Activated naive CD4-positive, alpha-beta T cell treated with anti-CD3 and anti-CD28 coated beads, Interleukin-2, amount 50 U/mL, for 72 hours (primary cell): ENCODE measurements around the gene CTNNA3. TPM values are rescaled to one million over a fixed set of nuclear protein-coding genes. Genes with fewer than 3 reads are reported as not detected.

Experiments
- ATAC-seq, 2 donors: fragments of 150-1000 bp; cut with Tn5 transposase; 2 replicates each; pipeline ENCODE4 v1.10.0; 2021; ENCODE audit warnings: mild to moderate bottlenecking in 2 of 2, moderate library complexity in 2 of 2
- DNase-seq, 2 donors: peaks; one replicate each; pipeline ENCODE4 v3.0.0; 2021 to 2022; ENCODE audit warnings: low spot score in 2 of 2
- H3K27ac Mint-ChIP-seq, 2 donors: one replicate each; pipeline ENCODE4 v1.8.0; 2022; ENCODE audit warnings: mild to moderate bottlenecking in 2 of 2, mixed read lengths in 2 of 2
- H3K36me3 Mint-ChIP-seq, 2 donors: one replicate each; pipeline ENCODE4 v1.8.0; 2022; ENCODE audit warnings: mixed read lengths in 2 of 2
- H3K9me3 Mint-ChIP-seq, 2 donors: one replicate each; pipeline ENCODE4 v1.8.0; 2022; ENCODE audit warnings: mixed read lengths in 2 of 2
- total RNA-seq, 2 donors: library from RNA; stranded (reverse); gene quantifications; one replicate each; pipeline ENCODE4 v1.2.3, GENCODE V29; 2022

The CTNNA3 gene
- total RNA-seq, 2 donors from 2014 or later: 0.30 to 0.39 TPM

GRCh38 chr10:66713387-66713786 is 982.6 kb downstream of the CTNNA3 start:
- H3K9me3 Mint-ChIP-seq: peaks cover 0 to 5% of the 10 kb centered on the region in 2 donors
- no peak overlapping the region for H3K27ac Mint-ChIP-seq
- no peaks in the 10 kb centered on the region for H3K36me3 Mint-ChIP-seq
- no peak for DNase-seq
- no peak for ATAC-seq

GRCh38 chr10:66698069-66698468 is 997.9 kb downstream of the CTNNA3 start:
- Mint-ChIP-seq H3K9me3 (peaks cover 0 to under 1% of the 10 kb centered on the region in 2 donors), H3K36me3 (no peaks in the 10 kb centered on the region), H3K27ac (no peak overlapping the region)
- no peak for DNase-seq
- ATAC-seq: no peak

- Mint-ChIP-seq H3K27ac (no peak overlapping the region), H3K36me3 (peaks cover 6 to 7% of the 10 kb centered on the region in 2 donors), H3K9me3 (peaks cover 3 to 4% of the 10 kb centered on the region in 2 donors)
- DNase-seq: no peak
- ATAC-seq: no peak
Observed at GRCh38 chr10:66695046-66695445, 1000.9 kb downstream of the CTNNA3 start.

- no peaks in the 10 kb centered on the region for H3K36me3 Mint-ChIP-seq
- peaks cover 1 to 2% of the 10 kb centered on the region in 2 donors for H3K9me3 Mint-ChIP-seq
- no peak for DNase-seq
- ATAC-seq: no peak
- H3K27ac Mint-ChIP-seq: no peak overlapping the region
Observed at GRCh38 chr10:66684581-66684980, 1011.4 kb downstream of the CTNNA3 start.

- ATAC-seq: no peak
Observed at GRCh38 chr10:66680886-66681285, 1015.1 kb downstream of the CTNNA3 start.

GRCh38 chr10:66678521-66678920 is 1017.5 kb downstream of the CTNNA3 start:
- H3K27ac Mint-ChIP-seq: no peak overlapping the region
- peaks cover 0 to 9% of the 10 kb centered on the region in 2 donors for H3K9me3 Mint-ChIP-seq
- DNase-seq: no peak
- no peak for ATAC-seq
- no peaks in the 10 kb centered on the region for H3K36me3 Mint-ChIP-seq

More at GRCh38 chr10:66680886-66681285, 1015.1 kb downstream of the CTNNA3 start:
- peaks cover 0 to 5% of the 10 kb centered on the region in 2 donors for H3K9me3 Mint-ChIP-seq
- no peaks in the 10 kb centered on the region for H3K36me3 Mint-ChIP-seq
- H3K27ac Mint-ChIP-seq: no peak overlapping the region
- DNase-seq: no peak

- Mint-ChIP-seq H3K27ac (no peak overlapping the region), H3K9me3 (peaks cover 4 to 6% of the 10 kb centered on the region in 2 donors), H3K36me3 (no peaks in the 10 kb centered on the region)
- ATAC-seq (no peak), DNase-seq (no peak)
Observed at GRCh38 chr10:66673071-66673470, 1022.9 kb downstream of the CTNNA3 start.

GRCh38 chr10:66671562-66671961 is 1024.4 kb downstream of the CTNNA3 start:
- no peaks in the 10 kb centered on the region for H3K36me3 Mint-ChIP-seq
- DNase-seq (no peak), ATAC-seq (no peak)
- peaks cover 4 to 6% of the 10 kb centered on the region in 2 donors for H3K9me3 Mint-ChIP-seq
- H3K27ac Mint-ChIP-seq: no peak overlapping the region

GRCh38 chr10:66671064-66671463 is 1024.9 kb downstream of the CTNNA3 start:
- DNase-seq (no peak), ATAC-seq (no peak)
- H3K36me3 Mint-ChIP-seq: no peaks in the 10 kb centered on the region
- H3K27ac Mint-ChIP-seq: no peak overlapping the region
- peaks cover 4 to 6% of the 10 kb centered on the region in 2 donors for H3K9me3 Mint-ChIP-seq

GRCh38 chr10:66656499-66656898 is 1039.5 kb downstream of the CTNNA3 start:
- H3K36me3 Mint-ChIP-seq: no peaks in the 10 kb centered on the region
- H3K27ac Mint-ChIP-seq: no peak overlapping the region
- no peak for DNase-seq
- H3K9me3 Mint-ChIP-seq: peaks cover 0 to 16% of the 10 kb centered on the region in 2 donors
- ATAC-seq: no peak

- DNase-seq (no peak), ATAC-seq (no peak)
- no peak overlapping the region for H3K27ac Mint-ChIP-seq
- no peaks in the 10 kb centered on the region for H3K36me3 Mint-ChIP-seq
- H3K9me3 Mint-ChIP-seq: peaks cover 3 to 16% of the 10 kb centered on the region in 2 donors
Observed at GRCh38 chr10:66654861-66655260, 1041.1 kb downstream of the CTNNA3 start.

GRCh38 chr10:66651308-66652082 is 1044.5 kb downstream of the CTNNA3 start:
- Mint-ChIP-seq H3K27ac (no peak overlapping the region), H3K36me3 (no peaks in the 10 kb centered on the region), H3K9me3 (peaks cover 10 to 26% of the 10 kb centered on the region in 2 donors)
- ATAC-seq: no peak
- no peak for DNase-seq

- no peak overlapping the region for H3K27ac Mint-ChIP-seq
- DNase-seq: no peak
Observed at GRCh38 chr10:66649626-66650025, 1046.4 kb downstream of the CTNNA3 start.

GRCh38 chr10:66642217-66642616 is 1053.8 kb downstream of the CTNNA3 start:
- no peak overlapping the region for H3K27ac Mint-ChIP-seq
- ATAC-seq: no peak
- DNase-seq: no peak
- peaks cover 5 to 9% of the 10 kb centered on the region in 2 donors for H3K9me3 Mint-ChIP-seq
- H3K36me3 Mint-ChIP-seq: no peaks in the 10 kb centered on the region

More at GRCh38 chr10:66649626-66650025, 1046.4 kb downstream of the CTNNA3 start:
- ATAC-seq: no peak
- no peaks in the 10 kb centered on the region for H3K36me3 Mint-ChIP-seq
- peaks cover 10 to 21% of the 10 kb centered on the region in 2 donors for H3K9me3 Mint-ChIP-seq

- Mint-ChIP-seq H3K27ac (no peak overlapping the region), H3K9me3 (peaks cover 0 to 4% of the 10 kb centered on the region in 2 donors), H3K36me3 (no peaks in the 10 kb centered on the region)
- ATAC-seq (no peak), DNase-seq (no peak)
Observed at GRCh38 chr10:66639371-66639770, 1056.6 kb downstream of the CTNNA3 start.

GRCh38 chr10:66637273-66638036 is 1058.5 kb downstream of the CTNNA3 start:
- Mint-ChIP-seq H3K9me3 (peaks cover 0 to 4% of the 10 kb centered on the region in 2 donors), H3K36me3 (no peaks in the 10 kb centered on the region), H3K27ac (no peak overlapping the region)
- no peak for ATAC-seq
- no peak for DNase-seq

GRCh38 chr10:66629996-66630395 is 1066.0 kb downstream of the CTNNA3 start:
- peaks cover 6 to 13% of the 10 kb centered on the region in 2 donors for H3K9me3 Mint-ChIP-seq
- DNase-seq: no peak
- no peak overlapping the region for H3K27ac Mint-ChIP-seq
- ATAC-seq: no peak
- H3K36me3 Mint-ChIP-seq: no peaks in the 10 kb centered on the region
